IMR-90 (cell line): ENCODE measurements around the gene LYZL2. TPM values are rescaled to one million over a fixed set of nuclear protein-coding genes. Genes with fewer than 3 reads are reported as not detected.
"Not testable (repeated sequence)": the region's sequence is repeated elsewhere in the genome, so short reads cannot be mapped to it uniquely, and the experiment has no call there.

Experiments used
- ATAC-seq: fragments of 200-7000 bp; cut with Tn5 transposase; 2 replicates; pipeline ENCODE4 v1.9.1; 2020; ENCODE audit warnings: low read depth, mild to moderate bottlenecking, moderate library complexity
- BruUV-seq: library from RNA; stranded (reverse); fragments of 400-500 nt; replicated peaks from 2 replicates; lab custom pipeline; 2021; lab: Mats Ljungman, UMichigan
- CTCF ChIA-PET: fragments of 300-600 bp; formaldehyde crosslinking; extraction: SDS; loops from one replicate; lab custom pipeline; 2021; ENCODE audit warnings: antibody characterized with exemption; lab: Yijun Ruan, JAX
- POLR2A ChIA-PET: fragments of 300-600 bp; sonication (Branson Sonifier 250); formaldehyde crosslinking; loops from one replicate; lab custom pipeline; 2022; ENCODE audit warnings: antibody characterized with exemption; ENCODE audit not compliant: unreplicated experiment; lab: Charles Lee
- DNase-seq: peaks from one replicate; pipeline ENCODE4 v3.0.0; 2013
- H2AFZ ChIP-seq: replicated peaks from 2 replicates; pipeline ENCODE3; 2013; ENCODE audit warnings: low read length, mild to moderate bottlenecking; ENCODE audit not compliant: poor library complexity
- H2AK5ac ChIP-seq: 2 replicates; pipeline ENCODE4 v1.6.1; 2013; ENCODE audit warnings: low read depth, low read length, inconsistent platforms
- H2AK9ac ChIP-seq: replicated peaks from 2 replicates; pipeline ENCODE3; 2013; ENCODE audit warnings: mild to moderate bottlenecking, low read depth, low read length, moderate library complexity; ENCODE audit not compliant: poor library complexity
- H2BK120ac ChIP-seq: 2 replicates; pipeline ENCODE4 v1.6.1; 2013; ENCODE audit warnings: low read depth, low read length, inconsistent platforms
- H2BK15ac ChIP-seq: 3 replicates; pipeline ENCODE4 v1.6.1; 2013; ENCODE audit warnings: low read depth, low read length, inconsistent platforms
- H2BK20ac ChIP-seq: 2 replicates; pipeline ENCODE4 v1.6.1; 2013; ENCODE audit warnings: low read depth, mild to moderate bottlenecking, inconsistent platforms, low read length, moderate library complexity
- H2BK5ac ChIP-seq: 2 replicates; pipeline ENCODE4 v1.6.1; 2013; ENCODE audit warnings: mild to moderate bottlenecking, low read depth, low read length, inconsistent platforms; ENCODE audit not compliant: poor library complexity, severe bottlenecking
- H3K14ac ChIP-seq: replicated peaks from 2 replicates; pipeline ENCODE4 v1.6.1; 2013; ENCODE audit warnings: low read depth, low read length, inconsistent platforms
- H3K18ac ChIP-seq: 2 replicates; pipeline ENCODE4 v1.6.1; 2013; ENCODE audit warnings: low read depth, low read length, control low read depth
- H3K23ac ChIP-seq: 2 replicates; pipeline ENCODE4 v1.6.1; 2013; ENCODE audit warnings: low read depth, low read length, inconsistent platforms
- H3K27ac ChIP-seq: 2 replicates; pipeline ENCODE4 v1.5.1; 2013; ENCODE audit warnings: mild to moderate bottlenecking, control low read depth, low read length; ENCODE audit not compliant: insufficient read depth
- H3K27me3 ChIP-seq: 2 replicates; pipeline ENCODE4 v1.6.1; 2013; ENCODE audit warnings: low read length; ENCODE audit not compliant: control insufficient read depth, insufficient read depth
- H3K36me3 ChIP-seq: 2 replicates; pipeline ENCODE4 v1.6.1; 2013; ENCODE audit warnings: low read length, mixed read lengths; ENCODE audit not compliant: control insufficient read depth, insufficient read depth
- H3K4ac ChIP-seq: 2 replicates; pipeline ENCODE4 v1.6.1; 2013; ENCODE audit warnings: low read depth, low read length, inconsistent platforms
- H3K4me1 ChIP-seq: 2 replicates; pipeline ENCODE4 v1.6.1; 2013; ENCODE audit warnings: low read length, mixed read lengths; ENCODE audit not compliant: control insufficient read depth, insufficient read depth
- H3K4me2 ChIP-seq: 2 replicates; pipeline ENCODE4 v1.6.1; 2013; ENCODE audit warnings: low read depth, mild to moderate bottlenecking, control low read depth, low read length, moderate library complexity
- H3K4me3 ChIP-seq: 2 replicates; pipeline ENCODE4 v1.5.1; 2013; ENCODE audit warnings: low read depth, mild to moderate bottlenecking, control low read depth, low read length, moderate library complexity; ENCODE audit not compliant: insufficient read depth
- H3K56ac ChIP-seq: 2 replicates; pipeline ENCODE4 v1.6.1; 2013; ENCODE audit warnings: low read length, inconsistent platforms; ENCODE audit not compliant: insufficient read depth; ENCODE audit errors: extremely low read depth
- H3K79me1 ChIP-seq, 2 experiments: 2 replicates each; pipeline ENCODE4 v1.6.1; 2013; ENCODE audit warnings: low read length in 2 of 2, inconsistent platforms in 1 of 2, low read depth in 1 of 2
- H3K9ac ChIP-seq: 2 replicates; pipeline ENCODE4 v1.6.1; 2013; ENCODE audit warnings: low read depth, low read length, control low read depth
- H3K9me1 ChIP-seq: 2 replicates; pipeline ENCODE4 v1.6.1; 2013; ENCODE audit warnings: low read length, inconsistent platforms; ENCODE audit not compliant: insufficient read depth
- H3K9me3 ChIP-seq: 2 replicates; pipeline ENCODE4 v1.6.1; 2013; ENCODE audit warnings: low read length; ENCODE audit not compliant: control insufficient read depth, insufficient read depth
- H4K20me1 ChIP-seq: 2 replicates; pipeline ENCODE4 v1.6.1; 2013; ENCODE audit warnings: low read length, inconsistent platforms; ENCODE audit not compliant: insufficient read depth
- H4K5ac ChIP-seq: 2 replicates; pipeline ENCODE4 v1.6.1; 2013; ENCODE audit warnings: mild to moderate bottlenecking, low read depth, low read length, control low read depth
- H4K8ac ChIP-seq, 2 experiments: 2 replicates each; pipeline ENCODE4 v1.6.1; 2013; ENCODE audit warnings: low read depth in 2 of 2, low read length in 2 of 2, control low read depth in 1 of 2, inconsistent platforms in 1 of 2
- H4K91ac ChIP-seq: 2 replicates; pipeline ENCODE4 v1.6.1; 2013; ENCODE audit warnings: low read depth, low read length, inconsistent platforms; ENCODE audit not compliant: insufficient read depth
- BHLHE40 ChIP-seq: fragments of 150-350 bp; IDR thresholded peaks from 2 replicates; pipeline ENCODE4 v1.6.1; 2016; ENCODE audit warnings: mild to moderate bottlenecking, low read depth, low read length
- CEBPB ChIP-seq: IDR thresholded peaks from 2 replicates; pipeline ENCODE4 v1.6.1; 2012; ENCODE audit warnings: low read depth, low read length, improper control_type of control experiment
- CHD1 ChIP-seq: IDR thresholded peaks from 2 replicates; pipeline ENCODE4 v1.6.1; 2012; ENCODE audit warnings: low read depth, low read length, improper control_type of control experiment
- MAFK ChIP-seq: IDR thresholded peaks from 2 replicates; pipeline ENCODE4 v1.6.1; 2012; ENCODE audit warnings: low read depth, low read length, improper control_type of control experiment
- MXI1 ChIP-seq: IDR thresholded peaks from 2 replicates; pipeline ENCODE4 v1.6.1; 2012; ENCODE audit warnings: low read depth, mild to moderate bottlenecking, low read length, moderate library complexity, borderline replicate concordance
- NFE2L2 ChIP-seq: fragments of 150-350 bp; IDR thresholded peaks from 2 replicates; pipeline ENCODE4 v1.6.1; 2016; ENCODE audit warnings: low read depth, mild to moderate bottlenecking, low read length
- RCOR1 ChIP-seq: IDR thresholded peaks from 2 replicates; pipeline ENCODE4 v1.6.1; 2012; ENCODE audit warnings: mild to moderate bottlenecking, low read length, improper control_type of control experiment; ENCODE audit not compliant: insufficient replicate concordance
- WGBS, 2 experiments: methylation state at CpG; one replicate each; pipeline versions ENCODE4 v1.1.5 to v1.1.7; 2013; ENCODE audit warnings: missing lambda C conversion rate in 2 of 2; ENCODE audit not compliant: insufficient read length in 1 of 2; ENCODE audit errors: extremely low coverage in 2 of 2; 5-methylcytosine and 5-hydroxymethylcytosine counted together
- dilution Hi-C: fragments of 300-500 bp; cut with HindIII; formaldehyde crosslinking; loops from one replicate; pipeline ENCODE4 v1.14.3; 2018; ENCODE audit warnings: low sequenced_read_pairs; ENCODE audit not compliant: unreplicated experiment
- in situ Hi-C: fragments of 300-500 bp; cut with MboI; formaldehyde crosslinking; loops from 3 replicates; pipeline ENCODE4 v1.14.3; 2019; ENCODE audit warnings: low sequenced_read_pairs, inconsistent platforms, mixed read lengths
- intact Hi-C: fragments of 100-400 bp; cut with micrococcal nuclease; formaldehyde crosslinking; loops from 2 replicates; pipeline ENCODE4 v1.10.0; 2022
- polyA plus RNA-seq, 3 experiments: library from polyadenylated mRNA; depleted of rRNA; stranded (reverse); fragments of >200 nt; gene quantifications; 2 replicates each; pipeline ENCODE4 v1.2.3, GENCODE V29; 2012; ENCODE audit warnings: low replicate concordance in 1 of 3
- total RNA-seq: library from RNA; depleted of rRNA; stranded (reverse); fragments of >200 nt; gene quantifications from 2 replicates; pipeline ENCODE4 v1.2.3, GENCODE V29; 2012
- TF ChIP-seq, protein P1 (sequence below): conservative IDR thresholded peaks from 2 replicates; pipeline ENCODE4 v1.5.1; 2012; ENCODE audit warnings: mild to moderate bottlenecking, low read depth, low read length, improper control_type of control experiment

Gene LYZL2
- total and polyA plus RNA-seq, 2 of the 4 experiments (the other 2 are of a cell fraction), result not detected

DNA sequence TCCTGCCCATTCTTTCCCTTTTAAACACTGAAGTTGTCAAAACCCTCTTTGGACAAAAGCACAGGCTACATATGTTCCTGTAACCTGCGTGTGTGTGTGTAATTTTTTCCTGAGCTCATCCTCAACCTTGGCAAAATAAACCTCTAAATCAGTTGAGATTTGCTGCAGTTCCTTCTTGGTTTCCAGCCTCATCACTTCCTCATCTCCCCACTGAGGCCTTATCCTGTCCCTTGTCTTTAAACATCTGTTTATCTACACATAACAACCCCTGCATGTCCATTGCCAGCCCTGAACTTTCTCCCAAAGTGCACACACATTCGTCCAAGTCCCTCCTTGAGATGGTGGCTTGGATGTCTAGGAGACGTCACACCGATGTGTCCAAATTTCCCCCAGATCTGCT, 35.5 kb downstream of the LYZL2 start:
- Histone ChIP-seq H3K27me3 (peaks cover 30% of the 10 kb centered on the region), H3K4me1 (no peaks in the 10 kb centered on the region), H2BK5ac (no peak overlapping the region)

DNA sequence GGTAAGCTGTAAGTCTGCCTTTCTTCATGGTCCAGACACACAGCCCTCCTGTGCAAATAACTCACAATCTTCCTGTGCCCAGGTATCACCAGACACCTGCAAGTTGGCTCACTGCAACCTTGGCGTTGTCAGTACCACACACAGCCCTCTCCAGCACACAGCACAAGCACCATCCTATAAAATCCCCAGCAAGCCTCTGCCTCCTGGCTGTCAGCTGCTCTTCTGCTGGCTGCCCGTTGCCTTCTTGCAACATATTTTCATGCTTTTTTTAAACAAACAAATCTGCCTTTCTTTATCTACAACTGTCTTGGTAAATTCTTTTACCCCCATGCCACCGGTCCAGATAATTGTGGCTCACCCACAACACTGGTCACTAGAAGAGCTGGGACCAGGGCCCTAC, 36.8 kb downstream of the LYZL2 start:
- BruUV-seq, POLR2A ChIA-PET, H4K20me1 ChIP-seq, H2AK9ac ChIP-seq, H4K5ac ChIP-seq, dilution Hi-C loops, H4K8ac ChIP-seq, H3K79me1 ChIP-seq, H3K4me3 ChIP-seq, H3K36me3 ChIP-seq, H2AFZ ChIP-seq, H3K9me1 ChIP-seq, H4K91ac ChIP-seq, H3K56ac ChIP-seq, H3K4me1 ChIP-seq, H2BK5ac ChIP-seq, H2BK15ac ChIP-seq, H3K14ac ChIP-seq, H3K23ac ChIP-seq, intact Hi-C loops, H2AK5ac ChIP-seq, H3K9me3 ChIP-seq, H3K9ac ChIP-seq, H3K4me2 ChIP-seq, H2BK20ac ChIP-seq, H3K27ac ChIP-seq, H3K4ac ChIP-seq, H3K18ac ChIP-seq, DNase-seq, H2BK120ac ChIP-seq: not testable (repeated sequence)
- WGBS, 2 experiments, result 32% methylated on average over 2 of the region's 3 CpGs; no CpG with 5 or more reads in 1 of the 2 experiments
- ATAC-seq, result peak; percentile 59
- H3K27me3 ChIP-seq, result peaks cover 29% of the 10 kb centered on the region
- in situ Hi-C loops, result loop anchor here (5.0 to 10.0 kb wide), 2 partner anchors 200 to 598 kb away; no protein-coding TSS in a partner anchor
- CTCF ChIA-PET, result interaction anchor here (0.6 kb wide), 1 partner anchor 1736 kb away, joined by 3 read pairs; no protein-coding TSS in a partner anchor

More for the DNA sequence above, 35.5 kb downstream of the LYZL2 start:
- no peak overlapping the region for H2AK9ac ChIP-seq
- 80% methylated on average over 1 of the region's 4 CpGs; no CpG with 5 or more reads in 1 of the 2 experiments for WGBS, 2 experiments
- H4K8ac ChIP-seq, result no peak overlapping the region
- TF ChIP-seq MXI1 (no peak), CEBPB (no peak), BHLHE40 (no peak), MAFK (no peak), NFE2L2 (no peak), CHD1 (no peak), RCOR1 (no peak)
- TF ChIP-seq, protein P1, sequence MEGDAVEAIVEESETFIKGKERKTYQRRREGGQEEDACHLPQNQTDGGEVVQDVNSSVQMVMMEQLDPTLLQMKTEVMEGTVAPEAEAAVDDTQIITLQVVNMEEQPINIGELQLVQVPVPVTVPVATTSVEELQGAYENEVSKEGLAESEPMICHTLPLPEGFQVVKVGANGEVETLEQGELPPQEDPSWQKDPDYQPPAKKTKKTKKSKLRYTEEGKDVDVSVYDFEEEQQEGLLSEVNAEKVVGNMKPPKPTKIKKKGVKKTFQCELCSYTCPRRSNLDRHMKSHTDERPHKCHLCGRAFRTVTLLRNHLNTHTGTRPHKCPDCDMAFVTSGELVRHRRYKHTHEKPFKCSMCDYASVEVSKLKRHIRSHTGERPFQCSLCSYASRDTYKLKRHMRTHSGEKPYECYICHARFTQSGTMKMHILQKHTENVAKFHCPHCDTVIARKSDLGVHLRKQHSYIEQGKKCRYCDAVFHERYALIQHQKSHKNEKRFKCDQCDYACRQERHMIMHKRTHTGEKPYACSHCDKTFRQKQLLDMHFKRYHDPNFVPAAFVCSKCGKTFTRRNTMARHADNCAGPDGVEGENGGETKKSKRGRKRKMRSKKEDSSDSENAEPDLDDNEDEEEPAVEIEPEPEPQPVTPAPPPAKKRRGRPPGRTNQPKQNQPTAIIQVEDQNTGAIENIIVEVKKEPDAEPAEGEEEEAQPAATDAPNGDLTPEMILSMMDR, result no peak
- no peak for ATAC-seq
- no peaks in the 10 kb centered on the region for H3K79me1 ChIP-seq
- no peak overlapping the region for H3K56ac ChIP-seq
- H3K4me3 ChIP-seq, result no peak overlapping the region
- POLR2A ChIA-PET, result no interaction called here
- no peak for DNase-seq
- H3K27ac ChIP-seq, result no peak overlapping the region
- dilution Hi-C loops, result no loop called here
- H3K36me3 ChIP-seq, result no peaks in the 10 kb centered on the region
- H4K20me1 ChIP-seq, result no peaks in the 10 kb centered on the region
- H3K14ac ChIP-seq, result no peak overlapping the region
- no peak overlapping the region for H4K5ac ChIP-seq
- H2BK15ac ChIP-seq, result no peak overlapping the region
- no peak overlapping the region for H4K91ac ChIP-seq
- H3K18ac ChIP-seq, result no peak overlapping the region
- no TSS peak for BruUV-seq
- H3K23ac ChIP-seq, result no peak overlapping the region
- CTCF ChIA-PET, result no interaction called here
- in situ Hi-C loops, result loop anchor here (5.0 to 10.0 kb wide), 2 partner anchors 202 to 599 kb away; no protein-coding TSS in a partner anchor
- H3K9ac ChIP-seq, result no peak overlapping the region
- no peak overlapping the region for H2BK20ac ChIP-seq
- no peak overlapping the region for H3K4me2 ChIP-seq
- H2AK5ac ChIP-seq, result no peak overlapping the region
- H3K9me3 ChIP-seq, result no peaks in the 10 kb centered on the region
- no peak overlapping the region for H2BK120ac ChIP-seq
- intact Hi-C loops, result no loop called here
- no peak overlapping the region for H2AFZ ChIP-seq
- no peaks in the 10 kb centered on the region for H3K9me1 ChIP-seq
- H3K4ac ChIP-seq, result no peak overlapping the region
